Calu3 (cell line): ENCODE data around the gene PGLYRP1. TPM values are rescaled to one million over a fixed set of nuclear protein-coding genes. Genes with fewer than 3 reads are reported as not detected.

Experiments
- BruUV-seq: library from RNA; stranded (reverse); fragments of 400-500 nt; replicated peaks from 2 replicates; lab custom pipeline; 2021; lab: Mats Ljungman, UMichigan
- CTCF ChIA-PET: fragments of 300-600 bp; sonication (Branson Sonifier 250); formaldehyde crosslinking; loops from one replicate; lab custom pipeline; 2022; ENCODE audit warnings: antibody characterized with exemption; lab: Charles Lee
- DNase-seq: peaks from one replicate; pipeline ENCODE4 v3.0.0; 2022
- H3K27ac Mint-ChIP-seq: one replicate; pipeline ENCODE4 v1.8.0; 2022; ENCODE audit warnings: mixed read lengths; ENCODE audit not compliant: unreplicated experiment
- H3K27me3 Mint-ChIP-seq: one replicate; pipeline ENCODE4 v1.8.0; 2022; ENCODE audit warnings: mixed read lengths; ENCODE audit not compliant: unreplicated experiment
- H3K36me3 Mint-ChIP-seq: one replicate; pipeline ENCODE4 v1.8.0; 2022; ENCODE audit warnings: mild to moderate bottlenecking, moderate library complexity, mixed read lengths; ENCODE audit not compliant: insufficient read depth, unreplicated experiment
- H3K4me1 Mint-ChIP-seq: one replicate; pipeline ENCODE4 v1.8.0; 2022; ENCODE audit warnings: mild to moderate bottlenecking, low read depth, mixed read lengths; ENCODE audit not compliant: unreplicated experiment
- H3K4me3 Mint-ChIP-seq: one replicate; pipeline ENCODE4 v1.8.0; 2022; ENCODE audit warnings: mild to moderate bottlenecking, low read depth, moderate library complexity, mixed read lengths; ENCODE audit not compliant: unreplicated experiment
- H3K9me3 Mint-ChIP-seq: one replicate; pipeline ENCODE4 v1.8.0; 2022; ENCODE audit warnings: low read depth, mixed read lengths; ENCODE audit not compliant: unreplicated experiment
- CTCF ChIP-seq: fragments of 200-600 bp; IDR thresholded peaks from one replicate; pipeline ENCODE4 v1.8.0; 2022; ENCODE audit warnings: antibody characterized with exemption; ENCODE audit not compliant: unreplicated experiment
- intact Hi-C: fragments of 100-400 bp; cut with micrococcal nuclease; formaldehyde crosslinking; loops from one replicate; pipeline ENCODE4 v1.10.0; 2022; ENCODE audit not compliant: unreplicated experiment
- total RNA-seq: library from RNA; stranded (reverse); gene quantifications from 2 replicates; pipeline ENCODE4 v1.2.3, GENCODE V29; 2022

PGLYRP1 gene
- total RNA-seq, 1 experiment from 2014 or later: not detected

DNA sequence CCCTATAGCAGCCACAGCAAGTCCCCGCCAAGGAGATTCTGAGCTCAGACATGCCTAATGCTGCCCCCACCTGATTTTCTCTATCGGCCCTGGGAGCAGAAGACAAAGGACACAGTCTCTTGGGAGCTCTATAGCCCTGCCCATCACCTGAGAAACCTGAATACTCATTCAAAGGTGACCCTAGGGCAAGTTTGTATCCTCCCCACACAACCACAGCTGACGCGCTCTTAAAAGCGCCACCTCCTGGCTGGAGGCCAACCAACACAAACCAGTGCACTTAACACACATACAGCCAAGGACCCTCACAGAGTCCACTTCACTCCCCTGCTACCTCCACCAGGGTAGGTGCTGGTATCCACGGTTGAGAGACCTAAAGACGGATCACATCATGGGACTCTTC is 26.7 kb upstream of the PGLYRP1 start:
- no peak for TF ChIP-seq CTCF

GRCh38 chr19:46043519-46043918 is 20.7 kb upstream of the PGLYRP1 start:
- Mint-ChIP-seq H3K4me1 (peaks cover 9% of the 10 kb centered on the region), H3K27ac (no peak overlapping the region), H3K36me3 (no peaks in the 10 kb centered on the region), H3K27me3 (peaks cover 94% of the 10 kb centered on the region), H3K9me3 (peaks cover 2% of the 10 kb centered on the region), H3K4me3 (no peak overlapping the region)
- TF ChIP-seq CTCF: no peak
- intact Hi-C loops: no loop called here
- DNase-seq: no peak
- BruUV-seq: no TSS peak
- CTCF ChIA-PET: no interaction called here

More for the DNA sequence above, 26.7 kb upstream of the PGLYRP1 start:
- H3K27ac Mint-ChIP-seq: no peak overlapping the region
- H3K9me3 Mint-ChIP-seq: no peaks in the 10 kb centered on the region
- no peaks in the 10 kb centered on the region for H3K4me1 Mint-ChIP-seq
- H3K27me3 Mint-ChIP-seq: peaks cover 98% of the 10 kb centered on the region
- BruUV-seq: no TSS peak
- H3K4me3 Mint-ChIP-seq: no peak overlapping the region
- intact Hi-C loops: no loop called here
- H3K36me3 Mint-ChIP-seq: no peaks in the 10 kb centered on the region
- CTCF ChIA-PET: interaction anchor here (0.7 to 1.0 kb wide), 3 partner anchors 8 to 21 kb away, joined by 3 to 11 read pairs (median 3); no protein-coding TSS in a partner anchor
- peak; percentile 20 for DNase-seq

- Mint-ChIP-seq H3K36me3 (no peaks in the 10 kb centered on the region), H3K4me1 (peaks cover 9% of the 10 kb centered on the region), H3K9me3 (peaks cover 2% of the 10 kb centered on the region), H3K4me3 (no peak overlapping the region), H3K27me3 (peaks cover 86% of the 10 kb centered on the region), H3K27ac (no peak overlapping the region)
- no peak for DNase-seq
- CTCF ChIA-PET: interaction anchor here (1.2 kb wide), 1 partner anchor 9 kb away, joined by 5 read pairs; no protein-coding TSS in a partner anchor
- no peak for TF ChIP-seq CTCF
- BruUV-seq: no TSS peak
- intact Hi-C loops: no loop called here
Measured at GRCh38 chr19:46042252-46042883, 19.5 kb upstream of the PGLYRP1 start.

DNA sequence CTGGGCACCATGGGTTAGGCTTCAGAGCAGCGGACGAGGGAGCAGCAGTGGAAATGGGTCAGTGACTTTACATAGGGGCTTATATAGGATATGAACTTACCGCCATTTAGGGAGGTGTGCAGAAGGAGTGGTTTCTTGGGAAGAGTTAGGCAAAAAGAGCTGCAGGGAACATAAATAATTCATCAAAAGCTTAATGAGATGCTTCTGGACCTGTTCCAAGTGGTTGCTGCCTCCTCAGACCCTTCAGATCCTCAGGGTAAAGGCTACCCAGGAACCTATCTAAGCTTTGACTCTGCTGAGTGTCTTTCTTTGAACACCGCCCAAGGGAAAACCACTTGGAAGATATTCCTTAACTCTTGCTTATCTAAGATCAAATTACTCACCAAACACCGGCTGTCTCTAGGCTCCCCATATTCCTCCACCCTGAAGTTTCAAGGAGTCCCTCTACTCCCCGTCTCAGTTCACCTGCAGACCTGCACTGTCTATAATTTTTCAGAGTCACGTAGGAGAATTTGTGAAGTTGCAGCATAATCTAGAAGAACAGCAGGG is 18.2 kb upstream of the PGLYRP1 start, which contains the start of gene IGFL4:
Gene IGFL4 (minus strand): TSS at position 51 of the 549 bp plus-strand sequence. CDS start 40 bp downstream, at position 11.
- no TSS peak for BruUV-seq
- TF ChIP-seq CTCF: no peak
- Mint-ChIP-seq H3K4me1 (peaks cover 9% of the 10 kb centered on the region), H3K36me3 (no peaks in the 10 kb centered on the region), H3K27me3 (peaks cover 85% of the 10 kb centered on the region), H3K9me3 (peaks cover 2% of the 10 kb centered on the region), H3K27ac (no peak within 1 kb of the TSS), H3K4me3 (no peak within 1 kb of the TSS)
- CTCF ChIA-PET: interaction anchor here (0.5 to 1.3 kb wide), 3 partner anchors 11 to 1220 kb away, joined by 3 read pairs; no protein-coding TSS in a partner anchor
- DNase-seq: no peak
- intact Hi-C loops: no loop called here
